OCI-LY3 (cell line): ENCODE results near the gene DUT.

Experiments used
- CTCF ChIP-seq: fragments of 200-600, 300-600 bp; sonication (generic); IDR thresholded peaks from 2 replicates; pipeline ENCODE4 v1.5.1; 2014; ENCODE audit warnings: antibody characterized with exemption, low read length, low read depth
- EZH2phosphoT487 ChIP-seq: fragments of 200-600 bp; shearing (Covaris generic); IDR thresholded peaks from 2 replicates; pipeline ENCODE4 v1.6.1; 2018; ENCODE audit warnings: antibody characterized with exemption, mixed run types, low read depth

- TF ChIP-seq CTCF, result no peak
- no peak for TF ChIP-seq EZH2phosphoT487
These were observed 24.1 kb downstream of the DUT start for GRCh38 chr15:48355377-48355776.
